ENCODE data around the gene TNIK. TPM values are rescaled to one million over a fixed set of nuclear protein-coding genes. Genes with fewer than 3 reads are reported as not detected.

TNIK gene
- total RNA-seq, 1 donor: 24.2 TPM

DNA sequence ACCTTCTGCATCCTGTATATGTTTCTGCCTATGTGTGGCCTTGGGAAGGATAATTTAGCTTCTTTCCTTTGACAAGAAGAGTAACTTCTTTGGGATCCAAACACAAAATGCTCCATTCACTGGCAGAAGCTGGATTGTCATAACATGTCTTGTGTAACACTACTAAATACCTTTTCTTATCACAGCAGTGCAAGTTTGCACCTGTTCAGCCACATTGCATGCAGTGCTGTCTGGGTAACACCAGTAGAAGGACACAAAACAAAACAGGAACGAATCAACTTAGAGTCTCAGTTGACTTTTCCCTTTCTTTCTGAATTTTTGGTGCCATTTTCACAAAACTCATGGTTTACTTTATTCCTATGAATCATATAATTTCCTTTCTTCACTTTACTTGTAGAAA is 43.6 kb upstream of the TNIK start:
- no peak for DNase-seq (ENCODE audit: low read depth)
- no peak for TF ChIP-seq CTCF (IDR thresholded peaks at IDR 0.05; ENCODE audit: insufficient read depth, low read length)
- H3K4me3 ChIP-seq (ENCODE audit: low read depth, low read length): no peak overlapping the region

GRCh38 chr3:171498921-171499320 is 38.7 kb upstream of the TNIK start:
- no peak for DNase-seq (ENCODE audit: low read depth)
- TF ChIP-seq CTCF (IDR thresholded peaks at IDR 0.05; ENCODE audit: insufficient read depth, low read length): no peak
- no peak overlapping the region for H3K4me3 ChIP-seq (ENCODE audit: low read depth, low read length)

DNA sequence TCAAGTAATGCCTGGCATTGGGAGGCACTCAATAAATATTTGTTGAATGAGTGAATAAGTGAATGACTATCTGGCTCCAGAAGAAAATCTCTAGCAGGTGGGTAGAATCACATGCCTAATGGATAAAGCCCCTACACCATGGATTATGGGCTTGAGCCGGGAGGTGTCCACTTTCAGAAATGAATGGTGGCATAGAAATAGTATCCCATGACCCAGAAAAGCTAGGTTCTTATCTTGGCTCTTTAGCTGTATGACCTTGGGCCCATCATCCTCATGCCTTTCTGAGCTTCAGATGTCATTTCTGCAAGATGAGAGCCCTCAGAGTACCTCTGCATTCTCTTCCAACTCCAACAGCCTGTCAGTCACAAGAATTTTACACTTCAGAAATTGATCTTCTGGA is 37.3 kb upstream of the TNIK start:
- no peak for TF ChIP-seq CTCF (IDR thresholded peaks at IDR 0.05; ENCODE audit: insufficient read depth, low read length)
- H3K4me3 ChIP-seq (ENCODE audit: low read depth, low read length): no peak overlapping the region
- DNase-seq (ENCODE audit: low read depth): no peak

DNA sequence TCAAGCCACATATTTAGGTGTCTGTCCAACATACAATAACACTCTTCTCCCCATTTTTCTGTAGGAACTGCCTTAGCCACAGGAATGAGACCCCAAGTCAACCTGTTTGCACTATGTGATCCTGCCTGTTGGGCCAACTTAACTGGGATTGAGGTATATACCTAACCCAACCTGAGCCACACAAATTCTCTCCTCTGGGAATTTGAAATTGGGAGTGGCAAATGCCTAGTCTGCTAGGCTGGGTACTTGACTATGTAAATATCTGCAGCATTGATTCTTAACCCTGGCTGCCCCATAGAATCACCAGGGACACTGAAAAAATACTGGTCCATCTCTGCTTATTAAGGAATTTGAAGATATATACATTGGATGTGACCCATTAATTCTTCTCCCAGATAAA is 35.2 kb upstream of the TNIK start:
- H3K4me3 ChIP-seq (ENCODE audit: low read depth, low read length): no peak overlapping the region
- TF ChIP-seq CTCF (IDR thresholded peaks at IDR 0.05; ENCODE audit: insufficient read depth, low read length): no peak
- no peak for DNase-seq (ENCODE audit: low read depth)

DNA sequence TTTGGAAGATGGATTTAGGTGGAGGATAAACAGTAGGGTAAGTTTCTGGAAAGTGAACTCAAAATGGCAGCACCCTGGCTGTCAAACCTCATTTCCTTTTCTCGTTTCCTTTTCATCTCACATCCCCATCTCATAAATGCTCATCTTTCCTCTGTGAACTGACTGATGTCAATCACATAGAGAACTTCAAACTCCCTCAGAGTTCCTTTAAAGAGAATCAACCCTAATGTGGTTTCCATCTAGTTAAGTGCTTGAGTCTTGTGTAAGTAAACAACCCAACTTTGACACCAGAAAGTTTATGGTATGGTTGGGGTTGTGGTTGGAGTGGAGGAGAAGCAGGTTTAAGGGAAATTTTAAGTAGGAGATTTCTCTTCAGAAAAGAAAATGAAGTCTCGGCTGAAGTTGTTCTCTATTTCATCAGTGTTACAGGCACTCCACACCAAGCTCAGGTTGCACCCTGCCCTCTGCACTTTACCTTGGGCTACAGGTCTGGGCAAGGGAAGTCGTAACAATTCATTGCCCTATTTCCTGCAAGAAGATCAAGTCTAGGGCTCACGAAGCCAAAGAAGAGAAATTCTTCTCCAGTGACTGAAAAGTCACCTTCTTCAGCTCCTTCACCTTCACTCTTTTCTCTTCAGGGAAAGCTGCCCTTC is 34.4 kb upstream of the TNIK start:
- H3K4me3 ChIP-seq (ENCODE audit: low read depth, low read length): no peak overlapping the region
- DNase-seq (ENCODE audit: low read depth): no peak
- TF ChIP-seq CTCF (IDR thresholded peaks at IDR 0.05; ENCODE audit: insufficient read depth, low read length): no peak

DNA sequence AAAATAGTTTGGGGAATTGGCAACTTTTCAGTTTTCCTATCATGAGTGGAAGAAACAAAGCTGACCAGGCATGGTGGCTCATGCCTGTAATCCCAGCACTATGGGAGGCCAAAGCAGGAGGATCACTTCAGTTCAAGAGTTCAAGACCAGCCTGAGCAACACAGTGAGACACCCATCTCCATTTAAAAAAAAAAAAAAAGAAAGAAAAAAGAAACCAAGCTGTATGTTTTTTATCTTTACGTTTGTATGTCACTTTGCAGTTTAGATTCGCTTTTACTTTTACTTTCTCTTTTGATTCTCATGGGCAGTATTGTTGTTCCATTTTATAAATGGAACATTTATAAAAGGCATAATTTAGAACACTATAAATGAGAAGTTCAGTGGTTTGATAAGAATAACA is 31.2 kb upstream of the TNIK start:
- no peak for DNase-seq (ENCODE audit: low read depth)

More for the DNA sequence above, 31.2 kb upstream of the TNIK start:
- H3K4me3 ChIP-seq (ENCODE audit: low read depth, low read length): no peak overlapping the region
- no peak for TF ChIP-seq CTCF (IDR thresholded peaks at IDR 0.05; ENCODE audit: insufficient read depth, low read length)

Data from fibroblast of the aortic adventitia (primary cell).